H1 (cell line): ENCODE measurements around the gene ABHD8. TPM values are rescaled to one million over a fixed set of nuclear protein-coding genes. Genes with fewer than 3 reads are reported as not detected.
A peak's percentile ranks its signal among the peaks of the same experiment; 100 is the strongest.

Experiments
- CTCF ChIA-PET: fragments of 300-600 bp; sonication (Branson Sonifier 250); formaldehyde crosslinking; loops from one replicate; lab custom pipeline; 2021; ENCODE audit not compliant: partially characterized antibody; lab: Charles Lee
- POLR2A ChIA-PET: fragments of 300-600 bp; sonication (Branson Sonifier 250); formaldehyde crosslinking; loops from one replicate; lab custom pipeline; 2021; ENCODE audit warnings: inconsistent platforms; ENCODE audit not compliant: partially characterized antibody; lab: Charles Lee
- DNase-seq, 2 experiments: peaks; one replicate each; pipeline versions ENCODE4 v3.0.0 to v3.0.0-alpha.2; 2010 to 2022; ENCODE audit warnings: low spot score in 2 of 2, low read depth in 1 of 2, mixed read lengths in 1 of 2
- FAIRE-seq: peaks from 2 replicates; lab custom pipeline; 2011; peaks lifted over from hg19 to GRCh38; lab: Jason Lieb, UNC
- H2AFZ ChIP-seq: 2 replicates; pipeline ENCODE4 v1.8.1; 2012; ENCODE audit warnings: low read length, inconsistent platforms
- H2AK5ac ChIP-seq: 2 replicates; pipeline ENCODE4 v1.6.1; 2013; ENCODE audit warnings: low read depth, low read length
- H2BK120ac ChIP-seq: replicated peaks from 2 replicates; pipeline ENCODE3; 2013; ENCODE audit warnings: low read depth, low read length, inconsistent platforms
- H2BK12ac ChIP-seq: 2 replicates; pipeline ENCODE4 v1.6.1; 2013; ENCODE audit warnings: low read depth, low read length
- H2BK15ac ChIP-seq: 2 replicates; pipeline ENCODE4 v1.6.1; 2013; ENCODE audit warnings: low read length
- H2BK20ac ChIP-seq: 2 replicates; pipeline ENCODE4 v1.6.1; 2013; ENCODE audit warnings: low read length
- H2BK5ac ChIP-seq: 2 replicates; pipeline ENCODE4 v1.6.1; 2013; ENCODE audit warnings: low read depth, low read length
- H3K14ac ChIP-seq: 2 replicates; pipeline ENCODE4 v1.6.1; 2013; ENCODE audit warnings: inconsistent platforms; ENCODE audit not compliant: insufficient read length
- H3K18ac ChIP-seq: 2 replicates; pipeline ENCODE4 v1.6.1; 2013; ENCODE audit warnings: low read length; ENCODE audit errors: extremely low read depth
- H3K23ac ChIP-seq: 2 replicates; pipeline ENCODE4 v1.6.1; 2013; ENCODE audit warnings: inconsistent platforms; ENCODE audit not compliant: insufficient read length
- H3K23me2 ChIP-seq: 2 replicates; pipeline ENCODE4 v1.6.1; 2013; ENCODE audit warnings: low read depth, low read length
- H3K27ac ChIP-seq: 2 replicates; pipeline ENCODE4 v1.6.1; 2011; ENCODE audit warnings: low read depth, low read length, inconsistent platforms
- H3K27me3 ChIP-seq, 4 experiments: replicated peaks in 1 of 4; 1 replicate in 1 of 4; 2 replicates in 3 of 4; pipeline versions ENCODE4 v1.6.1 to v1.8.1; 2011 to 2013; ENCODE audit warnings: low read length in 3 of 4, mild to moderate bottlenecking in 3 of 4, inconsistent platforms in 2 of 4, mixed read lengths in 2 of 4, moderate library complexity in 1 of 4; ENCODE audit not compliant: control insufficient read depth in 3 of 4, insufficient read depth in 3 of 4; ENCODE audit errors: extremely low read depth in 1 of 4
- H3K36me3 ChIP-seq, 4 experiments: 2 replicates each; pipeline versions ENCODE4 v1.6.1 to v1.8.1; 2011 to 2013; ENCODE audit warnings: mild to moderate bottlenecking in 4 of 4, low read length in 3 of 4, moderate library complexity in 2 of 4, control low read depth in 1 of 4, inconsistent platforms in 1 of 4; ENCODE audit not compliant: insufficient read depth in 4 of 4, control insufficient read depth in 2 of 4
- H3K4ac ChIP-seq: replicated peaks from 2 replicates; pipeline ENCODE3; 2013; ENCODE audit warnings: low read length, low read depth, mixed read lengths, inconsistent platforms; ENCODE audit not compliant: insufficient read length
- H3K4me1 ChIP-seq, 4 experiments: replicated peaks in 1 of 4; 1 replicate in 1 of 4; 2 replicates in 3 of 4; pipeline versions ENCODE4 v1.6.1 to v1.8.1; 2011 to 2013; ENCODE audit warnings: low read length in 3 of 4, inconsistent platforms in 2 of 4, mixed read lengths in 1 of 4; ENCODE audit not compliant: insufficient read depth in 4 of 4, control insufficient read depth in 3 of 4
- H3K4me2 ChIP-seq, 2 experiments: 2 replicates each; pipeline versions ENCODE4 v1.6.1 to v1.8.1; 2011 to 2013; ENCODE audit warnings: low read depth in 2 of 2, low read length in 2 of 2, control low read depth in 1 of 2, inconsistent platforms in 1 of 2, mild to moderate bottlenecking in 1 of 2; ENCODE audit not compliant: insufficient read depth in 1 of 2
- H3K4me3 ChIP-seq, 4 experiments: fragments of 200-600, 300-600 bp in 1 of 4; sonication (generic), shearing (Covaris generic), sonication (Bioruptor Twin) in 1 of 4; 2 replicates each; pipeline versions ENCODE4 v1.5.1 to v1.8.1; 2011 to 2016; ENCODE audit warnings: low read length in 4 of 4, low read depth in 3 of 4, control low read depth in 2 of 4, inconsistent platforms in 2 of 4, mild to moderate bottlenecking in 2 of 4, mixed read lengths in 1 of 4, moderate library complexity in 1 of 4; ENCODE audit not compliant: insufficient read depth in 2 of 4; ENCODE audit errors: extremely low read depth in 1 of 4
- H3K56ac ChIP-seq: replicated peaks from 2 replicates; pipeline ENCODE3; 2013; ENCODE audit warnings: low read depth, mild to moderate bottlenecking, mixed read lengths, low read length, inconsistent platforms; ENCODE audit not compliant: insufficient read length
- H3K79me1 ChIP-seq: 2 replicates; pipeline ENCODE4 v1.6.1; 2013; ENCODE audit warnings: low read depth, low read length, control low read depth
- H3K79me2 ChIP-seq, 2 experiments: 2 replicates each; pipeline versions ENCODE4 v1.6.1 to v1.8.1; 2012 to 2013; ENCODE audit warnings: low read length in 2 of 2, mild to moderate bottlenecking in 2 of 2, inconsistent platforms in 1 of 2; ENCODE audit not compliant: insufficient read depth in 2 of 2, control insufficient read depth in 1 of 2
- H3K9ac ChIP-seq, 4 experiments: replicated peaks in 1 of 4; 1 replicate in 1 of 4; 2 replicates in 3 of 4; pipeline versions ENCODE4 v1.6.1 to v1.8.1; 2011 to 2013; ENCODE audit warnings: low read depth in 3 of 4, low read length in 3 of 4, control low read depth in 2 of 4, mild to moderate bottlenecking in 2 of 4, moderate library complexity in 2 of 4, inconsistent platforms in 1 of 4; ENCODE audit errors: extremely low read depth in 1 of 4
- H3K9me3 ChIP-seq, 2 experiments: 2 replicates each; pipeline versions ENCODE4 v1.6.1 to v1.8.1; 2012 to 2013; ENCODE audit warnings: mild to moderate bottlenecking in 2 of 2, moderate library complexity in 2 of 2, control low read depth in 1 of 2, inconsistent platforms in 1 of 2, low read depth in 1 of 2, low read length in 1 of 2, mixed read lengths in 1 of 2; ENCODE audit not compliant: insufficient read depth in 2 of 2
- H4K20me1 ChIP-seq, 2 experiments: replicated peaks in 1 of 2; 2 replicates each; pipeline versions ENCODE3 to v1.8.1; 2011 to 2013; ENCODE audit warnings: inconsistent platforms in 2 of 2, low read length in 2 of 2, mild to moderate bottlenecking in 1 of 2; ENCODE audit not compliant: insufficient read depth in 2 of 2, control insufficient read depth in 1 of 2
- H4K5ac ChIP-seq: 2 replicates; pipeline ENCODE4 v1.6.1; 2013; ENCODE audit warnings: low read length, low read depth, mixed read lengths, inconsistent platforms; ENCODE audit not compliant: insufficient read length
- H4K8ac ChIP-seq: 2 replicates; pipeline ENCODE4 v1.8.0; 2013; ENCODE audit warnings: mild to moderate bottlenecking, moderate library complexity, low read length, inconsistent platforms; ENCODE audit not compliant: insufficient read depth; ENCODE audit errors: extremely low read depth
- H4K91ac ChIP-seq: replicated peaks from 2 replicates; pipeline ENCODE3; 2013; ENCODE audit warnings: low read length, mixed read lengths, inconsistent platforms; ENCODE audit not compliant: insufficient read length
- BCL11A ChIP-seq, 2 experiments: IDR thresholded peaks; one replicate each; pipeline ENCODE4 v1.6.1; 2011; ENCODE audit warnings: low read depth in 2 of 2, low read length in 2 of 2, mild to moderate bottlenecking in 2 of 2
- HDAC2 ChIP-seq, 2 experiments: fragments of 300-600 bp in 1 of 2; sonication (generic) in 1 of 2; IDR thresholded peaks; 2 replicates each; pipeline ENCODE4 v1.6.1; 2011 to 2012; ENCODE audit warnings: low read depth in 2 of 2, low read length in 2 of 2, mild to moderate bottlenecking in 2 of 2, moderate library complexity in 2 of 2, borderline replicate concordance in 1 of 2, inconsistent platforms in 1 of 2
- KDM1A ChIP-seq: fragments of 200-600, 300-600 bp; sonication (generic); IDR thresholded peaks from 2 replicates; pipeline ENCODE4 v1.7.1; 2016; ENCODE audit warnings: mild to moderate bottlenecking, low read length, borderline replicate concordance
- WGBS, 2 experiments: shearing (Covaris generic) in 1 of 2; methylation state at CpG; one replicate each; pipeline versions ENCODE4 v1.1.6 to v1.1.7; 2013 to 2015; ENCODE audit warnings: low lambda C conversion rate in 2 of 2, mixed read lengths in 2 of 2, inconsistent platforms in 1 of 2, low coverage in 1 of 2, missing lambda C conversion rate in 1 of 2; ENCODE audit not compliant: insufficient replicate concordance in 2 of 2, insufficient coverage in 1 of 2, insufficient read length in 1 of 2; ENCODE audit errors: extremely low coverage in 1 of 2, missing lambda C conversion rate in 1 of 2; 5-methylcytosine and 5-hydroxymethylcytosine counted together
- polyA plus RNA-seq, 7 experiments: library from polyadenylated mRNA; depleted of rRNA in 3 of 7; stranded (reverse) in 5 of 7; unstranded in 2 of 7; fragments of >200 nt in 5 of 7; fragments of 200-250 nt in 2 of 7; gene quantifications; 1 replicate in 5 of 7; 2 replicates in 1 of 7; 4 replicates in 1 of 7; pipeline versions ENCODE4 v1.2.1 to v1.2.3, GENCODE V29; 2011 to 2013; ENCODE audit warnings: missing spikeins in 2 of 7, mixed read lengths in 2 of 7
- total RNA-seq: library from RNA; stranded (reverse); fragmentation: NEBNext Ultra II Directional; extraction: Animal tissue kit (Norgen Biotek cat#: 25700); gene quantifications from 2 replicates; pipeline ENCODE4 v1.2.1, GENCODE V29; 2021

Gene ABHD8
- total and polyA plus RNA-seq, 2 of the 8 experiments (the other 6 are each of a cell fraction or from before 2014, with no cell fraction given): 11.3 to 18.7 TPM

GRCh38 chr19:17352608-17353280, 49.5 kb upstream of the ABHD8 start:
- DNase-seq: no peak
- H4K91ac ChIP-seq: no peak overlapping the region
- H2BK15ac ChIP-seq: no peak overlapping the region
- no peaks in the 10 kb centered on the region for H4K20me1 ChIP-seq
- H3K4me1 ChIP-seq: peaks cover 0 to 4% (median 3%) of the 10 kb centered on the region in 4 experiments; a peak in 3 of 7 replicates
- no peak overlapping the region for H3K4me2 ChIP-seq
- H2BK120ac ChIP-seq: no peak overlapping the region
- TF ChIP-seq KDM1A (peak; percentile 92), BCL11A (IDR thresholded peaks at IDR 0.05; ENCODE audit: low read depth in 2 of 2, low read length in 2 of 2) (no peak), HDAC2 (IDR thresholded peaks at IDR 0.05; ENCODE audit: borderline replicate concordance in 1 of 2, low read depth in 2 of 2, low read length in 2 of 2) (no peak; a peak in 1 of 4 replicates)
- no peak for FAIRE-seq
- H4K8ac ChIP-seq: peak overlapping the region; percentile 65; the same call in 1 of the 2 replicates
- no peak overlapping the region for H3K4ac ChIP-seq
- CTCF ChIA-PET: interaction anchor here (1.4 to 1.9 kb wide), 2 partner anchors 34 to 37 kb away, joined by 3 to 7 read pairs; no protein-coding TSS in a partner anchor
- H3K79me1 ChIP-seq: no peaks in the 10 kb centered on the region
- peak overlapping the region; percentile 18 for H2BK5ac ChIP-seq
- H3K36me3 ChIP-seq: no peaks in the 10 kb centered on the region
- H3K9me3 ChIP-seq: no peaks in the 10 kb centered on the region
- no peak overlapping the region for H3K14ac ChIP-seq
- POLR2A ChIA-PET: interaction anchor here (1.5 kb wide), 1 partner anchor 9 kb away, joined by 3 read pairs; no protein-coding TSS in a partner anchor
- peak overlapping the region; percentile 22 for H2AFZ ChIP-seq
- H2AK5ac ChIP-seq: no peak overlapping the region
- no peak overlapping the region for H3K4me3 ChIP-seq
- H3K56ac ChIP-seq: no peak overlapping the region
- H2BK12ac ChIP-seq: peak overlapping the region; percentile 50; the same call in 1 of the 2 replicates
- no peak overlapping the region for H3K18ac ChIP-seq
- WGBS, 2 experiments: 91% methylated on average over 11 of the region's 14 CpGs; no CpG with 5 or more reads in 1 of the 2 experiments
- H3K27ac ChIP-seq: no peak overlapping the region
- H4K5ac ChIP-seq: no peak overlapping the region
- no peak overlapping the region for H3K9ac ChIP-seq
- no peak overlapping the region; the same call in 1 of the 2 replicates for H2BK20ac ChIP-seq
- H3K27me3 ChIP-seq: no peaks in the 10 kb centered on the region
- no peaks in the 10 kb centered on the region for H3K79me2 ChIP-seq
- no peak overlapping the region for H3K23ac ChIP-seq
- H3K23me2 ChIP-seq: no peaks in the 10 kb centered on the region
